NB4 (cell line): ENCODE results near the gene HEXIM2.

Source experiments
- DNase-seq: peaks from one replicate; pipeline ENCODE4 v3.0.0; 2010; ENCODE audit warnings: low read depth
- H3K4me3 ChIP-seq: one replicate; pipeline ENCODE4 v1.5.1; 2011; ENCODE audit warnings: mild to moderate bottlenecking, low read depth, low read length, moderate library complexity
- MYC ChIP-seq: IDR thresholded peaks from 2 replicates; pipeline ENCODE4 v1.6.1; 2011; ENCODE audit warnings: low read depth, low read length
- POLR2A ChIP-seq: IDR thresholded peaks from 2 replicates; pipeline ENCODE4 v1.6.1; 2011; ENCODE audit warnings: mild to moderate bottlenecking; ENCODE audit not compliant: insufficient read length; ENCODE audit errors: extremely low read depth
- TF ChIP-seq, protein P1 (sequence below): IDR thresholded peaks from 2 replicates; pipeline ENCODE4 v1.6.1; 2011; ENCODE audit warnings: low read depth, low read length
- TF ChIP-seq, protein P2 (sequence below): IDR thresholded peaks from one replicate; pipeline ENCODE4 v1.5.1; 2012; ENCODE audit warnings: low read depth, low read length

The HEXIM2 gene

DNA sequence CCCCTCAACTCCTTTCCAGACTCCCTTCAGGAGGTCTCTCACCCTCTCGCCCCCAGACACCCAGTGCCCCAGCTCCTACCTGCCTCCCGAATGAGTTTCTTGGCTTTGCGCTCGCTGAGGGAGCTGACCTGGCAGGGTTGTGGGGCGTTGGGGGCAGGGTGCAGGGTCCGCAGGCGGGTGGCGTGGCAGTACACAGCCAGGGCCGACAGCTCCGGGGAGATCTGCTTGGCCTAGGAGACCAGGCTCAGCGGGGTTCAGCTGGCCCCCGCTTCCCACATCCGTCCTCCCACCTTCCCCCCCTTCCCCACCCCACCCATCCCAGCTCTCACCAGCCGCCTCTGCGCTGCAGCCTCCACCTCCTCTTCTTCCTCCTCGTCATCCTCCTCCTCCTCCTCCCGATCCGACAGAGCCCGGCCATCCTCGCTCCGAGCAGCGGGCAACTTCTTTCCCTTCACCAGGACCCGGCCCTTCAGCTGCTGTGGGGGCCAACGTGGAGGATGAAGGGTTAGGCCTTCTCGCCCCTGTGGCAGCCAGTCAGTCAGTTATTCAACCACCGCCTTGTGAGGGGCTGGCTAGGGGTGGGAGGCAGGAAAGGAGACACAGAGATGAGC, 46.6 kb upstream of the HEXIM2 start:
- no peak for DNase-seq
- TF ChIP-seq, protein P1, sequence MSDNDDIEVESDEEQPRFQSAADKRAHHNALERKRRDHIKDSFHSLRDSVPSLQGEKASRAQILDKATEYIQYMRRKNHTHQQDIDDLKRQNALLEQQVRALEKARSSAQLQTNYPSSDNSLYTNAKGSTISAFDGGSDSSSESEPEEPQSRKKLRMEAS, result no peak
- TF ChIP-seq, protein P2, sequence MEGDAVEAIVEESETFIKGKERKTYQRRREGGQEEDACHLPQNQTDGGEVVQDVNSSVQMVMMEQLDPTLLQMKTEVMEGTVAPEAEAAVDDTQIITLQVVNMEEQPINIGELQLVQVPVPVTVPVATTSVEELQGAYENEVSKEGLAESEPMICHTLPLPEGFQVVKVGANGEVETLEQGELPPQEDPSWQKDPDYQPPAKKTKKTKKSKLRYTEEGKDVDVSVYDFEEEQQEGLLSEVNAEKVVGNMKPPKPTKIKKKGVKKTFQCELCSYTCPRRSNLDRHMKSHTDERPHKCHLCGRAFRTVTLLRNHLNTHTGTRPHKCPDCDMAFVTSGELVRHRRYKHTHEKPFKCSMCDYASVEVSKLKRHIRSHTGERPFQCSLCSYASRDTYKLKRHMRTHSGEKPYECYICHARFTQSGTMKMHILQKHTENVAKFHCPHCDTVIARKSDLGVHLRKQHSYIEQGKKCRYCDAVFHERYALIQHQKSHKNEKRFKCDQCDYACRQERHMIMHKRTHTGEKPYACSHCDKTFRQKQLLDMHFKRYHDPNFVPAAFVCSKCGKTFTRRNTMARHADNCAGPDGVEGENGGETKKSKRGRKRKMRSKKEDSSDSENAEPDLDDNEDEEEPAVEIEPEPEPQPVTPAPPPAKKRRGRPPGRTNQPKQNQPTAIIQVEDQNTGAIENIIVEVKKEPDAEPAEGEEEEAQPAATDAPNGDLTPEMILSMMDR, result no peak
- TF ChIP-seq MYC (no peak), POLR2A (no peak)
- H3K4me3 ChIP-seq, result no peak overlapping the region

DNA sequence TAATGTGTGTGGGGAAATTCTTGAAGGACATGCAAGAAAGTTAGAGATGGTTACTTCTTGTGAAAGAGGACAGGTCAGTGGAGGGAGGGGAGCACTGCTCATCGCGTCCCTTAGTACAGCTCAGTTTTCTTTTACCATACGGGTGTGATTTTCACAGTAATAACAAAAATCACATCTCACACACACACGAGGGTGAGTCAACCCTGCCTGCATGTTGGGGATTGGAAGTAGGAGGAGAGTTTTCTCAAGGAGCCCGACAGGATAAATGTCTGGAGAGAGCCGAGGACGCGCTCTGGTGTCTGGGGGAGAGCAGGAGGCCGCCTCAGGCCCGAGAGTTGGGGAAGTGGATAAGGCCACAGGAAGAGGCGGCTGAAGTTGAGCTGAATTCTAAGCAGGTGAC, 45.8 kb upstream of the HEXIM2 start:
- DNase-seq, result no peak
- TF ChIP-seq MYC, result no peak
- H3K4me3 ChIP-seq, result no peak overlapping the region

DNA sequence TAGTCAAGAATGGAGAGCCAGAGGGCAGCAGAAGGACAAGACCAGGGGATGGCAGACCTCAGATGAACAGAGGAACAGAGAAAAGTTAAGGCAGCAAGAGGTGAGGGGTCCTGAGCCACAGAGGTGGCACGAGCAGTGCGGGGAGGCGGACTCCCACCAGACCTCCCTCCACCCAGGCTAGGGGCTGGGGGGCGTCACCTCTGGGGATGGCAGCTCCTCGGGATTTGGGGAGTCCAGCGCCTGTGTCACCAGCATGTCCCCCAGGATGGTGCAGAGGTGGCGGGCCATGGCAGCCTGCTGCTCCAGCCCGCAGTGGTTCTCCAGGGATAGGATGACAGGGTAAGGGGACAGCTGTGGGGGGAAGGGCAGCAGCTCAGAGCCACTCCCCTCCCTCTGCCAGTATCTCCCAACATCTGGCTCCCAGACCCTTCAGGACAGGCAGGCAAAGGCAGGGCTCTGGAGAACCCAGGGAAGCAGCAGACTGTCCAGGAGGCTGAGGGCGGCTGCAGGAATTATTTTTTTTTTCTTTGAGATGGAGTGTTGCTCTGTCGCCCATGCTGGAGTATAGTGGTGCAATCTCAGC, 45.1 kb upstream of the HEXIM2 start:
- no peak for DNase-seq
- H3K4me3 ChIP-seq, result no peak overlapping the region
- TF ChIP-seq, protein P1, result no peak
- TF ChIP-seq, protein P2, result no peak

DNA sequence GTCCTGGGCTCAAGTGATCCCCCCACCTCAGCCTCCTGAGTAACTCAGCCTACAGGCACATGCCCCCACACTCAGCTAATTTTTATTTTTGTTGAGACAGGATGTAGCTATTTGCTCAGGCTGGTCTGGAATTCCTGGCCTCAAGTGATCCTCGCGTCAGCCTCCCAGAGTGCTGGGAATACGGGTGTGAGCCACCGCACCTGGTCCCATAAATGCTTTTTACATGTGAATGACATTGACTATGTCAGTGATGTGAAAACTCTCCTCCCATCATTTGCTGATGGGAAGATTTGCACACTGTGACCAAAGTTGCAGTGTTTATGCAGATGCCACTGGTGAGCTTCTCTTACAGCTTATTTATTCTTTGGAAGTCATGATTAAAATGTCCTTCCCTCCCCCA, 44.3 kb upstream of the HEXIM2 start:
- no peak overlapping the region for H3K4me3 ChIP-seq
- TF ChIP-seq MYC (no peak), POLR2A (no peak)
- TF ChIP-seq, protein P1, result no peak
- TF ChIP-seq, protein P2, result no peak
- DNase-seq, result no peak

DNA sequence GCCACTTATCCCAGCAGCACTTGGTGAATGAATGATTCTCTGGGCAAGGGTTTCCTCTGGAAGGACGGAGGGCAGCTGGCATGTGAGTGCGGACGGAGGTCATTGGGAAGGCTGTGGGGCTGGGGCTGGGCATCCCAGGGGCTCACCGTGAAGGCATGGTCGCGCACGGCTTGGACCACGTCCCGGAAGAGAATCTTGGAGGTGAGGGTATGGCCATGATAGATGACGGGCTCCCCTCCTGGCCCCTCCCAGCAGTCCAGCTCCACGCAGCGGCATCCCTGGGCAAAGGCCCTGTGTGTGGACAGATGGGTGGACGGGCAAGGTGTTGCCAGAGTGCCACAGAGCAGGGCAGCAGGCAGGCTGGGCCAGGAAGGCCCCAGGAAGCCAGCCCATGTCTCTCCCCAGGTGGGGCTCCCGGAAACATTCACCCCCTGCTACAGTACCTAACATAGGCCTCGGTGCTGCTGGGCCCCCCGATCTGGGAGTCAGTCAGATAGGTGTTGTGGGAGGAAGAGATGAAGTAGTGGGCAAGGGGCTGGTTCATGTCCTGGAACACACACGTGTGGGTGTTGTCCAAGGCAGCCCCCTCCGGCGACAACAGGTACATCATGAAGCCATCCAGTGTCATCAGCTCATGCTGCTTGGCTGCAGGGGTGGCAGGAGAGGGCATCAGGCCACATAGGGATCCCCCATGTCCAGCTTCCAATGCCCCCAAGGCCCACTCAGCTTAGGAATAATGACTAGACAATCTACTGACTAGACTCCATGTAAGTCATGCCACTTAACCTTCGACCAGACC, 43.6 kb upstream of the HEXIM2 start:
- H3K4me3 ChIP-seq, result no peak overlapping the region
- TF ChIP-seq, protein P2, result no peak
- no peak for TF ChIP-seq POLR2A
- TF ChIP-seq, protein P1, result no peak
- no peak for TF ChIP-seq MYC
- no peak for DNase-seq

DNA sequence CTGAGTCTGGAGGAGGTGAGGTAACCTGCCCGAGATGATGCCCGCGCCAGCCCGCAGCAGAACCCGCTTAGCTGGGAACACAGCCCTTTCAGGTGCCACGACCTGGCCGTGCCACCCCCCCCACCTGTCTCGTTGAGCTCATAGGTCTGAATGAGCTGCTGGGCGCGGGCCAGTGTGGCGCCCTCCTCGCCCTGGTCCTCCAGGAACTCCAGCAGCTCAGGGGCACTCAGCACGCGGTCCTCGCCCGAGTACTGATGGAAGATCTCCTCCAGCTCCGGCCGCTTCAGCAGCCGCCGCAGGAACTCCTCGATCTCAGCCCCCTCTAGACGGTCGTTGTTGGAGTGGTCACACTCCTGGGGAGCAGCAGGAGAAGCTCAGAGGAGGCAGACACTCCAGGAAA, 43.0 kb upstream of the HEXIM2 start:
- DNase-seq, result no peak
- no peak overlapping the region for H3K4me3 ChIP-seq

More for the DNA sequence above, 43.0 kb upstream of the HEXIM2 start:
- TF ChIP-seq, protein P2, result no peak
- TF ChIP-seq, protein P1, result no peak
